GM15510 (cell line): ENCODE data around the gene DPYSL3.

Experiments used
- POLR2A ChIP-seq: IDR thresholded peaks from 3 replicates; pipeline ENCODE4 v1.6.1; 2011; ENCODE audit warnings: borderline replicate concordance; ENCODE audit not compliant: insufficient read length; ENCODE audit errors: extremely low read depth

Gene DPYSL3

DNA sequence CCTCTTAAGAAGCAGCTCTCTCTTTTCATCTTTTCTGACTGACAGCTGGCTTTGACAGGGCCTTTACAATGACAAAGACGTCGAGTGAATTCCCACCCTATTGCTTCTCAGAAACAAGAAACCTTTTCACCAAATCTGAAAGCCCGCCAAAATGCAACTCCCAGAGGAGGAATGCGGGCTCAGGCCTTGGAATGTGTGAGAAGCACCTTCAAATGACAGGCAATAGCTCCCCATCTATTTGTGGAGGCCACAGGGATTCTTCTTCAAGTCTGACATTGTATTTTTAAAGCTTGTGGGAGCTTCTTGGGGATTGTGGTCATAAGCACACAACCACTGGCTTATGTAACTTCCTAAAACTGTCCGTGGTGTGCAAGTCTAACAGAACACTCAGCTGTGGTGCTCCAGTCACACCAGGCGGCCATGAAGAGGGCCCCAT lies 72.7 kb downstream of the DPYSL3 start:
- TF ChIP-seq POLR2A: no peak

DNA sequence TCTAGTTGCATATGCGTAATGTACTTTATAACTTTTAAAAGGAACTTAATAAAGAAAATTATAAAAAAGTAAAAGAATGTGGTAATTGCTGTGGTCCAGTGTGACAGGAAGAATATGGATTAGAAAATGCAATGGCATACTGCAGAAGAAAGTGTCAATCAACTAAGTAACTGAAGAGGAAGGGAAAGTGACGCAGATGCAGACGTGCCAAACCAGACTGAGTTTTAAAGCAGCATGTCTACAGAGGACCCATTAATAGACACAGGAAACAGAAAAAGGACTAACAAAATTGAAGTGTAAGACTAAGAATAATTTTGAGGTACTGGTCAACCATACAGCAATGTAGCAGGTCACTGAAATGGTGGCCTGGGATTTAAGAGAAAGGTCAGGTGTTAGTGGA lies 73.3 kb downstream of the DPYSL3 start:
- TF ChIP-seq POLR2A: no peak

DNA sequence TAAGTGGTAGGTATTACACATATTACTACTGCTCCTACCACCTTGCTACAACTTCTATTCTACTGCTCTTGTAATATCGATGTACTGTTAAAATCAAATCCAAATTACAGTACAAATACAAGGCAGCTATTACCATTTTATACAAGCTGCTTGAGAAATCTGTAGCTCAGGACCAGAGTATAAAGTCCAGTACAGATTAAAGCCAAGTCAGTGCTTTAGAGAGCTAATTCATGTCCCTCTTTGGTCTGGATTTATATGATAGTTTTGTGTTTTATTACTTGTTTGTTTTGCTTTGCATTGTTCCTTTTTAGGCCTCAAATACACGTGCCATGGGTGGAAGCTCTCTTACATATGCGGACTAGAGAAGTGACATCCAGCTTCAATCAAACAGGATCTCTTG lies 75.8 kb downstream of the DPYSL3 start:
- TF ChIP-seq POLR2A: no peak

DNA sequence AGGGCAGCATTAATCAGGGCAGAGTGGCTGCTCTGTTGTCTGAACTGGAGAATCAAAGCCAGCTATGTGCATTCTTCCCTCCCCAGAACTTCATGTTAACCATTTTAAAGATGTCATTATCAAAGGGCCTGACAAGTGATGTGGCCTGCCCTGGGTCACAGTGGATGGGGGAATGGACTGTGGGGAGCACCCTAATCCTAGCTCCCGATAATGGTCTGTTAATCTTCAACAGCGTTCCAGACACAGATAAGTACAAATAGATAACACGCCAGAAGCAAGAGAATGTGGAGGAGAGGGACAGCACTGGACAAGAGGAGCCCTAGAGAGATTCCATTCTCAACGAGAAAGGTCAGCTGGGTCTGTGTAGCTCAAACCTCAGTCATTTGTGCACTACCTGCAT lies 77.5 kb downstream of the DPYSL3 start:
- no peak for TF ChIP-seq POLR2A

DNA sequence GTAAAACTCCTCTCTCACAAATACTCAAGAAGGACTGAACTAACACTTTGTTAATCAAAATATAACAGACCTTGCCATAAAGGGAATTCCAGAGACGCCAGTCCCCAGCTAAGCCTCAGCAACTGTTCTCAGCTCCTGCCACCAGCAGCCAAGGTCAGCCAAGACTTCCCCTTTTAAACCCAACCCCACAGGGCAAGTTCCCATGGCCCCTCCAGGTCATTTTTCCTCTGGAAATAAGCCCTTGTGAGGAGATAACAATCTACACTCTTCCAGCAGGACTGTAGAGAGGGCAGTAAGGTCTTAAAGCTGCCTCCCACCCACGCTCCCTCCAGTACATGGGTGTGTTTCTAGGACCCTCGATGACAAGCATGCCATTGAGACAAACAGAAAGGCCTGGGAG lies 78.3 kb downstream of the DPYSL3 start:
- TF ChIP-seq POLR2A: no peak

DNA sequence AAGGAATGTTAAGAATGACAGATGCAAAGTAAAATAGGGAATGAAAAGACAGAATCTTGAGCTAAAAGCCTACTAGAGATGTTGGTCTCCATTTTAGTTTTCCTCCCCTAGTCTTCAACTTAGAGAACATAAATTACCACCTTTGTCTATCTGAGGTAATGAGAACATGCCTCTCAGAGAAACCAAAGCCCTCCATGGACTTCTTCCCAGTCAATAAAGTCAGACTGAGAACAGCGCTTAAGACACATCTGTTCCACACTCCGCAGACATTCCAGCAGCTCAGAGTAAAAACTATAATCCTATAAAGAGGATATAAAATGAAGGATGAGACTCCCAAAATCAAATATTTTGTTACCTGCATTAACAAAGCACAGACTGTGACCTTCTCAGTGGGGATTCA lies 79.2 kb downstream of the DPYSL3 start:
- TF ChIP-seq POLR2A: no peak

DNA sequence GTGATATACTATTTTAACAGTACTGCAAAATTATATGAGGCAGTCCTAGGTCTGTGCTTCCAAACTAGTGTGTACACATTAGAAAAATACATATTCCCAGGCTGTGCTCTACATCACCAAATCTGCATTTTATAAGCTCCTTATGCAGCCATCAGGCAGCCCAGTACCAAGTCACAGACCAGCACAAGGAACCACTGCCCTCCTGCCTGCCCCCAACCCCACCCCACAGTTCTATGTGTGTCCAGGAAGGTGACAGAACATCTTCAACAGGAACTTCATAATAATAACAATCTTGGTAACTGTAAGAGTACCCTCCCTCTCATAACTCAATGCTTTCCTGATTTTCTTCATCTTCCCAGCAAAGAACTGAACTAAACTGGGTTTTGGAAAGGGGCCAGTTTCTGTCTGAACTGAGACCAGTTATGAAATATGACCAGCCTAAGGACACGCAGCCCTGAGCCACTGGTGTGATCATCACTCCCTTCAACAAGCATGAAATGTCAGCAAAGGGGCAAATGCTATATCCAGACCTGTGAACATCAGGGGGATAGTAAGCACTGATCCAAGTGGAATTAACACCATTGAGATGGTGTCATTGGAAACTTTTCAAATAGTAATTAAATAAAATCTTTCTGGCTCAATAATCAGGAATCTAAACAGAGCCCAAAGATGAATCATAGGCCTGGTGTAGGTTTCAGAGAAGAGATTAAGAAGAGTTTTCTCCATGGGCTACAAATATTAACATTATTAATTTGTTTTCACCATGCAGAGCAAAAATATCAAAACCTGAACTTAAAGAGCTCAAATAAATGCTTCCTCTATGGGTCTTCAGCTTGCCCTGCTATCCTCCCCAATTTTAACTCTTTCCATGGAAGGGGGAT lies 82.1 kb downstream of the DPYSL3 start:
- no peak for TF ChIP-seq POLR2A

DNA sequence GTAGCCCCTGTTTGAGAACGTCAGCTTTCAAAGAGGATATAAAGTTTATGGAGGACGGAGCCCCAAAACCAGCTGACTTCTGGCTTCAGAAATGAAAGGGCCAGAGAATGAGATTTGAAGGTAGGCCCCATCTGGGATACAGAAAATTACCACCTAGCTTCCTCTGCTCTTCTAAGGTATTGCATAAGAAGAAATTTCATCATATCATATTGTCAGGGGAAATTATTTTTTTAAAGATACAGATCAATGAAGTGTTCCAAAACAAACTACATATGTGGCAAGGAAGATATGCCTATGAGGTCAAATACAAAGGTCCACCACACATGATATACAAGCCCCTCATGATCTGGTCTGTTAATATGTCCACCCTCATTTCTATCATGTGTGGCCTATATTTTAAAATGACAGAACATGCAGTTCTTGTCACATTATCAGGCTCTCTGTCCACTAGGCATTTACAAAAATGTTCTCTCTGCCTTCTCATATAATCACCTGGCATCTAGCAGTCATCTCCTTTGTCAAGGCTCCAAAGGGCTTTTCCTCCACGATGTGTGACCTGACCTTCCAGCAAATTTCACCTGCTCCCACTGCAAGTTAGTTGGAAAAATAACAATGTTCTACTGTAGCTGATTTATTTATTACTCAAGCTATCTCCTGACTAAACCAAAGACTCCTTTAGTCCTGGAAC lies 83.1 kb downstream of the DPYSL3 start:
- no peak for TF ChIP-seq POLR2A

DNA sequence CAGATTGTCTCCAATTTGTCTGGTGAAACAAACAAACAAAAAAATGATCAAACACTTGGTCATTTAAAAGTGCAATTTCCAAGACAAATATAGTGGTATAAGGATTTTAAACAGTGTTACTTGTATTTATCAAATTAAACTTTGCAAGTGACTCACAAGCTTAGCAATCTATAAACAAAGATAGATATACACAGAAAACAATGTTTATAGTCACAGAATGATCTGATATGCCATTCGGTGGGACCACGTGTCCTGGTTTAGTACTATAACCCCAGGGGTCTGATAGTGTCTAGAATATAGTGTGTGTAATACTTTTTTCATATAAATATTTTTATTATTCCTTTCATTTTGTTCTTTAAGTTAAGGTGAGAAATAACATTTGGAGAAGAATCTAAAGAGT lies 91.3 kb downstream of the DPYSL3 start:
- TF ChIP-seq POLR2A: no peak

DNA sequence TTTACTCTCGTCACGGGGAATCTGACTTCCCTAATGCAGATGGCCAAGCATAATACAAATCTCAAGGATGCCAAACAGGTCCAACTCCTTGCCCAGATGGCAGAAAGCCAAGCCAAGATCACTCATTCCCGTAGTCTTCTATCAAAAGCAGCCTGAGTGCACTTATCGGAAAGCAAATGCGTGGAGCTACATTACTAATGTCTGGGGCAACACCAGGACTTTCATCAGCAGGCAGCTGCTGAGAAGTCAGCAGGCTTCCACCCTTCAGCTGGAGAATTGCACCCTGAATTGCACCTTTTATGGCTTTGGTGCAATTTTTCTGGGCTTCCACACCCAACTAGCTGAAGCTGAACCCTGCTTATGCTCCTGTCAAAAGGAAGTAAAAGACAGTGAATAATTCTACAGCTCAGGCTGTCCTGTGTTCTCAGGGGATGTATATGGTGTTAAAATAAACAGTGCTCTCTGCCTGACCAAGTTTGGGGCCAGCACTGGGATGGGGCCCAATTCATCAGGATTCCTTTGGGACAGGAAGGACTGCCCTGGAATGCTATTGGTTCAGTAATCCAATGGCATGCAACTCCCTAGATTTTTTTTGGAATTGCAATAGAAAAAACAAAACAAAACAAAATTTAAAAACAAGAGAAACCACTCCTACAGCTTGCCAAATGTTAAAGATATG lies 92.6 kb downstream of the DPYSL3 start:
- no peak for TF ChIP-seq POLR2A

DNA sequence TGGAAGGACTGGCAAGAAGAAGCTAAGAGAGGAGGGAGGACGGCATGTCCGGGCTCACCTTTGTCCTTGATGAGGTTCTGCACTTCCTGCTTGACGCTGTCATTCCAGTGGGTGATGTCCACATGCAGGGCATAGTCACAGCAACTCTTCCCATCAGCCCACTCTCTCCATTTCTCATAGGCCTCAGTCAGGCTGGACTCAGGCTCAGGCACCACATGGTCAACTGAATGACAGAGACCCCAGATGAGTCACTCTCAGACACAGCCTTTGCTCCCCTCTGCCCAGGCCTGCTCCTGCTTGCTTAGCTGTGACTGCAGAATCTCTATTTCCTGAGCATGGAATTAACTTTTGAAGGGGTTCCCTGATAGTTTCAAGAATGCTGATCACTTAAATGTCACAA lies 94.2 kb downstream of the DPYSL3 start:
- no peak for TF ChIP-seq POLR2A

DNA sequence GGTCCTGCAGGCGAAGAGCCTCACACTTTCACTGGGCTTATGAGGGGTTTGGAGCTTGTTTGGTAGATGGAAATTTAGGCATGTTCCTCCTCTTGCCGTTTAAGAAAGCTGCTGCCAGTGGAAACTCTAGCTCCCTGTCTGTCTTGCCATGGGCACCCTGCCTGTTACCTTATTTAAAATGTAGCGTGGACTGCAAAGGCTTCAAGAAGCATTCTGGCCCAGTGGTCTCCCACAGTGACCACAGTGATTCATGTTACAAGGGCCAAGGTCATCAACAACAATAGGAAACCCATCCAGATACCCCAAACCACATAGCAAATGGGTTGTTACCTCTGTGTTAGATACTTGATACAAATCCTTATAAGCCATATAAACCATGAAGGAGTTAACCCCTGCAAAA lies 96.6 kb downstream of the DPYSL3 start:
- no peak for TF ChIP-seq POLR2A

DNA sequence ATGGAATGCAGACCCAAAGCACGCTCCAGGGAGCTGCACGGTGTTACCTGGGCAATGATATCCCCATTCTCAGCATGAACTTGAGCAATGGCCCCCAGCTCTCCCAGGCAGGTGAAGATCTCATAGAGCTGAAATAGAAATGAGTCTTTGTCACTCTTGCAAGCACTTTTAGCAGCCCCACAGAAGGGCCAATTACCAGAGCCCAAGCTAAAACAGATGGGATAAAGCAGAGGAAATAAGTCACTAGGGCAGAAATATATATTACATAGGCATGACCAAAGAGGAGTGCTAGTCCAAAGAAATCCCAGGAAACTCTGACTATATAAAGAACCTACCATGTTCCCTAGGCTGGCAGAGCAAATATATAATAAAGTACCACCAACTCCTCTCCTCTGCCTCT lies 97.3 kb downstream of the DPYSL3 start:
- no peak for TF ChIP-seq POLR2A

DNA sequence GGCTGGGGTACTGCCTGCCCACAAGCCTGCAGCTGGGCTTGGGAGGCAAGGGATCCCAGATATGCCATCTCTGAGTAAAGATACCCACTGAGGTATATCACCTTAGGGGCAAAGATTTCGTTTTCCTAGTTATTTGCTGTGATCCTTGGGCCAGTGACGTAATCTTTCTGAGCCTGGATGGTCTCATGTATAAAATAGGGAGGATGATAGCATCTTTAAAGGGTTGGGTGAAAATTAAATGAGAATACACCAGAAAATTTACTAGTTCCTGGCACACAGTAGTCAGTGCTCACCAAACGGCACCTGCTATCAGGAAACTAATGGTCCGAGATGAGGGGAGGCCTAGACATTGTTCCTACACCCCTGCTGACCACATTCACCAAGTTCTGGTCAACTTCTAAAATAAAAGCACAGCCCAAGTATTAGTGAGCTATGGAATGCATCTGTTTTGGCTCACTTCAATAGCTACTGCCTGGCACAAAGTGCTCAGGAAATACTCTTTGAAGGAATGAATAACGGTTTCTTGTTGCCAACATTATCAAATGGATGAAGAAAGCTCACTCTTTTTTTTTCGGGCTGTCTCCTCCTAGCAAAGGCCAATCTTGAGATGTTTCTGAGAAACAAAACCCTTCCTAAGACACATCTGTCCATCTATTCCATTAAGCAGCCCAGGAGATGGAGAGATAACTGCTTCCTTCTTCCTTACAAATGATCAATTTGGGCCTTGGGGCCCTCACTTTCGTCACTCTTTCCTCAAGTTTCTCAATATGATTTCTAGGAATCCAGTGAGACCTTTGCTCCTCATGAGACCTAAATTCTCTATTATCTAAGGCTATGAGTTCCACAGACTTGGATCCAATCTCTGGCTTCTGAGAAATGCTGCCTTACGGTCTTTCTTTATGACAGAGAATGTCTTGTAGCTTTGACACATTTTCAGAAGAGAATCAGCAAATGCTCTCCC lies 98.2 kb downstream of the DPYSL3 start:
- no peak for TF ChIP-seq POLR2A

DNA sequence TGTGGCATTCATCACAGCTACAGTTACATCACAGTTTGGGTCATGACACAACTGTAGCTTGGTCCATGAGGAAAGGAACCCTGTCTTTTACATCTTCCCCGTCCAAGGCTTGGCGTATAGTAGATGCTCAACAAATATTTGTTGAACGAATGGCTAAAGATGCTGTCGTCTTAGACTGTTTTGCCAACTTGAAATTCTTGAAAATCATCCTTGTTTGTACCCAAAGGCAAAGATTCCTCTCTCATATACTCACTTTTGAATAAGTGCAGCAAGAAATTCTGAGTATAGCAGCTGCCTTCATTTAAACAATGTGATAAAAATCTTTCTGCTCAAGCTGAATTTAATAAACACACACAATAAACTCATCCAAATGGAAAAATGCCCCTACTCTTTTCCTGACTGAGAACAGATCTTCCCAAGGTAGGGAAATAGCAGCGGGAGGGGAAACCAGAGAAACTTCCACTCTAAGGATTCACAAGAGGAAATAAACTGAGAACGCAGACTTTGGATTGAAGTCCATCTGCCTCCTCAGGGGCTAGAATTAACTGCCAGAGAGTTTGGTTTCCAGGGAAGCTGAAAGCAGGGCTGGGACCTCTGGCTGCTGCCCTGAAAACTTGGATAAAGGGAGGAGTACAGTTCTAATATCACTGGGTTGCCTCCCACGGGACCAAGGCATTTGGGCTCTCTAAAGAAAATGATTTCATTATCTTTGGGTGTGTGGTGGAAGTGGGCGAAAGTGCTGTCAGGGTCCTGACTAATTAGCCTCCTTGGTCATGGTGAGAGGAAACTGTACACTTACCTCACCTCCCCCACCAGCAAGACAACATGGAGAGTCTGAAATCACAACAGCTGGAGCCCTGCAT lies 99.1 kb downstream of the DPYSL3 start:
- TF ChIP-seq POLR2A: no peak
